Adrenal gland (tissue), 12 donors: Measurements from ENCODE around the gene TPBGL. TPM values are rescaled to one million over a fixed set of nuclear protein-coding genes. Genes with fewer than 3 reads are reported as not detected.

Experiments
- DNase-seq, 7 donors: peaks; one replicate each; pipeline ENCODE4 v3.0.0-alpha.2; 2019 to 2020
- H3K27ac ChIP-seq, 5 donors: fragments of 200-600 bp; sonication (generic) in 4 of 5; 1 replicate in 3 of 5; 2 replicates in 2 of 5; pipeline versions ENCODE4 v1.5.1 to v1.8.0; 2016 to 2020; ENCODE audit warnings: mild to moderate bottlenecking in 1 of 5
- H3K27me3 ChIP-seq: fragments of 200-600 bp; 2 replicates; pipeline ENCODE4 v1.8.0; 2021
- H3K36me3 ChIP-seq, 2 donors: fragments of 200-600 bp; replicated peaks in 1 of 2; 1 replicate in 1 of 2; 2 replicates in 1 of 2; pipeline versions ENCODE4 v1.5.1 to v1.8.0; 2018 to 2022
- H3K4me1 ChIP-seq, 2 donors: fragments of 200-600 bp; replicated peaks in 1 of 2; 1 replicate in 1 of 2; 2 replicates in 1 of 2; pipeline versions ENCODE4 v1.5.1 to v1.8.0; 2018 to 2021
- H3K4me3 ChIP-seq, 4 donors: fragments of 200-600 bp; sonication (generic) in 3 of 4; one replicate each; pipeline ENCODE4 v1.5.1; 2016 to 2018
- H3K9me3 ChIP-seq, 3 donors: fragments of 200-600 bp; sonication (generic) in 1 of 3; replicated peaks in 1 of 3; 1 replicate in 2 of 3; 2 replicates in 1 of 3; pipeline versions ENCODE4 v1.5.1 to v1.8.0; 2016 to 2021
- POLR2A ChIP-seq, 2 donors: fragments of 450-650 bp; IDR thresholded peaks; one replicate each; pipeline ENCODE4 v1.6.1; 2017; ENCODE audit warnings: antibody characterized with exemption in 2 of 2, mild to moderate bottlenecking in 2 of 2, moderate library complexity in 1 of 2
- WGBS, 4 donors: extraction: QIAGEN DNeasy Blood & Tissue Kit in 2 of 4; methylation state at CpG; one replicate each; pipeline versions ENCODE4 v1.1.5 to v1.1.7; 2013 to 2017; 5-methylcytosine and 5-hydroxymethylcytosine counted together
- intact Hi-C, 2 donors: fragments of 100-400 bp; cut with DNase I; formaldehyde crosslinking; loops; one replicate each; pipeline versions ENCODE4 v1.14.1 to v1.15.0; 2022 to 2023
- polyA plus RNA-seq, 3 donors: library from polyadenylated mRNA; stranded (reverse); fragments of 200-250 nt in 2 of 3; fragments of 350-450 nt in 1 of 3; fragmentation: Illumina TruSeq in 1 of 3; extraction: RNeasy Lipid Tissue Mini Kit (QIAGEN cat#74804) in 1 of 3; gene quantifications; one replicate each; pipeline ENCODE4 v1.2.3, GENCODE V29; 2013 to 2014
- total RNA-seq, 9 donors: library from RNA; depleted of rRNA in 4 of 9; stranded (reverse); fragments of >200 nt in 4 of 9; fragments of 120-200 nt in 1 of 9; fragmentation: NEBNext Ultra II Directional in 1 of 9; extraction: Animal tissue kit (Norgen Biotek cat#: 25700) in 1 of 9; gene quantifications; one replicate each; pipeline versions ENCODE4 v1.1.0 to v1.2.4, GENCODE V29; 2013 to 2023
- TF ChIP-seq, protein P1 (sequence below), 6 experiments: fragments of 450-650 bp in 4 of 6; fragments of 200-600 bp in 2 of 6; sonication (generic) in 1 of 6; IDR thresholded peaks; 1 replicate in 5 of 6; 2 replicates in 1 of 6; pipeline versions ENCODE4 v1.5.1 to v1.8.0; 2016 to 2021; ENCODE audit warnings: antibody characterized with exemption in 6 of 6, mild to moderate bottlenecking in 2 of 6, moderate library complexity in 1 of 6
- donor health status: healthy with polysubstance abuse.
- donor health status: Bipolar disorder and iron deficiency.
- donor health status: DM: yes; HTN: yes; CAD: no.
- donor health status: DM: no; HTN: no; CAD: no.
- donor health status: DM: no; HTN: no; CAD: no.
- donor health status: DM: yes; HTN: yes; CAD: no.

TPBGL gene
- total and polyA plus RNA-seq, 12 donors = 0.11 to 4.3 (median 1.4) TPM

DNA sequence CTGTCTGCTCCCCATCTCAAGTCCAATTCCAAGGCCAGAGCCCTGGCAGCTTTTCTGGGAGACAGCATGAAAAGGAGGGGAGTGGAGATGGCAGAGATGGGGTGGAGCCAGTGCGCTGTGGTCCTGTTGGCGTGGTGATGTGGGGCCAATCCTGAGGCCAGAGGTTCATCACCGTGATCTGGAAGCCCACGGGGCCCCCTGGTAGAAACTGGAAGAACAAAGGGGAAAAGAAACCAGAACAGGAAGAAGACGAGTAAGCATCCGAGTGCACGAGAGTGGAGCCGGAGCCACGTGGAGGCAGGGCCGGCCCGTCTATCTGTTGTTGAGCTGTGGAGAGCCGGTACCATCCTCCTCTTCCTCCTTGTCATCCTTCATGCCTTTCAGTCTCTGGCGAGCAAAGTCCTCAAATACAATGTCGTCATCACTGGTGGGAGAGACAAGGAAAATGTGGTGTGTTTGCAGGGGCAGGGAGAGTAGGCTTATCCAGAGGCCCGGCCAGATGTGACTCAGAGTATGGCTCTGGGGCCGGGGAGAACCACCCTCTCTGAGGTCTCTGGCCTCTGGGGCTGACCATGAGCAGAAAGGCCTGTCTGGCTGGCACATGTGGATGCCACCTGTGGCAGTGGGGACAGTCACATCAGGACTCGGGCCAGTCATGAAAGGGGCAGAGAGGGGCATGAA, 25.4 kb downstream of the TPBGL start:
- Histone ChIP-seq H3K27me3 (no peaks in the 10 kb centered on the region), H3K4me1 (no peaks in the 10 kb centered on the region), H3K36me3 (peaks cover 0 to 5% of the 10 kb centered on the region in 2 donors), H3K4me3 (no peak overlapping the region), H3K27ac (no peak overlapping the region), H3K9me3 (no peaks in the 10 kb centered on the region)
- intact Hi-C loops = no loop called here
- TF ChIP-seq, protein P1, sequence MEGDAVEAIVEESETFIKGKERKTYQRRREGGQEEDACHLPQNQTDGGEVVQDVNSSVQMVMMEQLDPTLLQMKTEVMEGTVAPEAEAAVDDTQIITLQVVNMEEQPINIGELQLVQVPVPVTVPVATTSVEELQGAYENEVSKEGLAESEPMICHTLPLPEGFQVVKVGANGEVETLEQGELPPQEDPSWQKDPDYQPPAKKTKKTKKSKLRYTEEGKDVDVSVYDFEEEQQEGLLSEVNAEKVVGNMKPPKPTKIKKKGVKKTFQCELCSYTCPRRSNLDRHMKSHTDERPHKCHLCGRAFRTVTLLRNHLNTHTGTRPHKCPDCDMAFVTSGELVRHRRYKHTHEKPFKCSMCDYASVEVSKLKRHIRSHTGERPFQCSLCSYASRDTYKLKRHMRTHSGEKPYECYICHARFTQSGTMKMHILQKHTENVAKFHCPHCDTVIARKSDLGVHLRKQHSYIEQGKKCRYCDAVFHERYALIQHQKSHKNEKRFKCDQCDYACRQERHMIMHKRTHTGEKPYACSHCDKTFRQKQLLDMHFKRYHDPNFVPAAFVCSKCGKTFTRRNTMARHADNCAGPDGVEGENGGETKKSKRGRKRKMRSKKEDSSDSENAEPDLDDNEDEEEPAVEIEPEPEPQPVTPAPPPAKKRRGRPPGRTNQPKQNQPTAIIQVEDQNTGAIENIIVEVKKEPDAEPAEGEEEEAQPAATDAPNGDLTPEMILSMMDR (IDR thresholded peaks at IDR 0.05) = no peak
- TF ChIP-seq POLR2A (IDR thresholded peaks at IDR 0.05) = no peak
- no peak for DNase-seq
- 74 to 81% (median 76%) methylated on average over 16 to 17 of the region's 17 CpGs for WGBS, 4 donors

DNA sequence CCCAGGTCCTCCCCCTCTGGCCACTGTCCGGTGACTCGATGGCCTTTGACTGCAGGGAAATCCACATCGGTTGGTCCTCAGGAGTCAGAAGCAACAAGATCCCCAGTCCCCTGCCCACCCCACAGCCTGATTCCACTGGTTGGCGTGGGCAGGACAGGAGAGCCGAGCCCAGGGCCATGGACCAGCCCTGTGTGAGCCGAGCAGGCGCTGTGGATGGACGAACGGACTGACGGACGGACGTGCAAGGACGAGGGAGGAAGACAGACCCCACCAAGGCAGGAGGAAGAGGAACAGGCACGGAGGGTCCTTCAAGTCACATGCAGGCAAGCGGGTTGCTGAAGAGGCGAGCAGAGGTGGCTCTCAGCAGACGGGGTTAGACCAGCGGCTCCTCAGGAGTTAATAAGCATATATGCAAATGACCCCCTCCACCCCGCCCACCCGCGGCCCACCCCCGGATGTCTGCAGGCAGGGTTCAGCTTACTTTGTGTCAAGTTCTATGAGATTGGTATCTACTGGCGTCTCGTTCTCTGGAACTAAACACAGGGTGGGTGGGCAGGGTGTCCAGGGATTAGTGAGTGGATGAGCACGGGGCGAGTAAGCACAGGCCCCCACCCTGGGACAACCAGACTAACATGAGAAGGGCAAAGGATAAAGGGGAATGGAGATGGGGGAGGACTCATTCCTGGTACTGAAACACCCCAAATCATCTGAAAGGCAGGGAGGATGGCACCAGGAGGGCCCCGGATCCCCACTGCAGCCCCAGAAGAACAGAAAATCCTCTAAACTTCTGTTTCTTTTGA, 26.8 kb downstream of the TPBGL start:
- no peak overlapping the region for H3K27ac ChIP-seq
- no peaks in the 10 kb centered on the region for H3K9me3 ChIP-seq
- peaks cover 0 to 5% of the 10 kb centered on the region in 2 donors for H3K36me3 ChIP-seq
- H3K4me1 ChIP-seq = no peaks in the 10 kb centered on the region
- intact Hi-C loops = no loop called here
- TF ChIP-seq, protein P1 (IDR thresholded peaks at IDR 0.05) = no peak
- TF ChIP-seq POLR2A (IDR thresholded peaks at IDR 0.05) = no peak
- DNase-seq = no peak
- H3K4me3 ChIP-seq = no peak overlapping the region
- 79 to 88% (median 81%) methylated on average over 23 to 27 of the region's 27 CpGs for WGBS, 4 donors
- H3K27me3 ChIP-seq = no peaks in the 10 kb centered on the region

DNA sequence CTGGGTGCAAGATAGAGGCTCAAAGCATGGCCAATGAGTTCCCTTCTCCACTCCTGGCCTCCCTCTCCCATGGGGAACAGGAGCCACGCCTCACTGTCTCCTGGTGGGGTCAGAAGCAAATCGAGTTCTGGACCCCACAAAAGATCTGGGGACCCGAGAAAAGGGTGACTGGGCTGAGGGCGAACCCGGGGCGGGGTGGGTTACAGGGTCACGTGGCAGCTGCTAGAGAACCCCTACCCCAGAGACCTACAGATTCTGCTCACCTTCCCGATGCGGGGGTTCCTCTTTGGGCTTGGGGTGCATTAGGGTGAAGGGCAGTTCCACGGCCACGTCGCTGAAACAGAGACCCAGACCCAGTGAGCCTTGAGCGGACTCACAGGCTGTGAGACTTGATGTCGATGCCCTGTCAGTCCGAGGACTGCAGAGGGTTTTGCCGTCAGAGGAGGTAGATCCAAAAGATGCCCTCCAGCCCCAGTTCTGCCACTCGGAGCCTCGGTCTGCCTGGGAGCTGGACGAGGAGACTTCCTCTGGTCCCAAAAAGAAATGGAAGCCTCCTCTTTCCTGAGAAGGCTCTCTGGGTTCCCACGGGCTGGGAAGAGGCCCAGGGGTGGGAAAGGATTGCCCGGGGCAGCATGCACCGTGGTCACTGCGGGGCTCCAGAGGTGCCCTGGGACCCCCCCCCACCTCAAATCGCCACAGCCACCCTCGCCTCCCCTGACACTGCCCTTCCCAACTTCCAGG, 28.2 kb downstream of the TPBGL start:
- intact Hi-C loops = no loop called here
- no peak for DNase-seq
- peaks cover 0 to 7% of the 10 kb centered on the region in 2 donors for H3K36me3 ChIP-seq

DNA sequence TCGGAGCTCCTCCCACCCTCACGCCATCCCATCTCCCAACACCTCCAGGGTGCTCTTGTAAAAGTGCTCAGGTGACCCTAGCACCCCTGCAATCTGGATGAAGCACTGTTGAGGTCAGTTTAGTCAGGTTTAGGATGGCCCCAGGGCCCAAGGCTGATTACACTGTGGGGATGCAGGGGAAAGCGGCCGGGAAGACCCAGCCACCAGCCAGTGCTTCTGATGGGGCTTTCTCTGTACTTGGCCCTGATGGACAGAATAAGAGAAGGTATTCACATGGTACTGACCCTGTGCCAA, 28.7 kb downstream of the TPBGL start:
- H3K36me3 ChIP-seq = peaks cover 0 to 9% of the 10 kb centered on the region in 2 donors
- no peak for DNase-seq

More for the DNA sequence above, 28.2 kb downstream of the TPBGL start:
- H3K4me1 ChIP-seq = no peaks in the 10 kb centered on the region
- 77 to 92% (median 90%) methylated on average over 8 to 25 of the region's 25 CpGs for WGBS, 4 donors
- no peaks in the 10 kb centered on the region for H3K9me3 ChIP-seq
- H3K27me3 ChIP-seq = no peaks in the 10 kb centered on the region
- no peak for TF ChIP-seq POLR2A (IDR thresholded peaks at IDR 0.05)
- TF ChIP-seq, protein P1 (IDR thresholded peaks at IDR 0.05) = no peak
- H3K4me3 ChIP-seq = no peak overlapping the region
- no peak overlapping the region for H3K27ac ChIP-seq

More for the DNA sequence above, 28.7 kb downstream of the TPBGL start:
- H3K4me3 ChIP-seq = no peak overlapping the region
- H3K9me3 ChIP-seq = no peaks in the 10 kb centered on the region
- H3K27ac ChIP-seq = no peak overlapping the region
- no peaks in the 10 kb centered on the region for H3K4me1 ChIP-seq
- H3K27me3 ChIP-seq = no peaks in the 10 kb centered on the region
- intact Hi-C loops = no loop called here
- 94 to 100% (median 96%) methylated on average over 4 of the region's 4 CpGs for WGBS, 4 donors
- no peak for TF ChIP-seq POLR2A (IDR thresholded peaks at IDR 0.05)
- TF ChIP-seq, protein P1 (IDR thresholded peaks at IDR 0.05) = no peak
